HEK293 (cell line): ENCODE results near the gene SLC2A4RG.

Experiments
- GLI4 ChIP-seq: fragments of 450-650 bp; formaldehyde crosslinking; IDR thresholded peaks from 2 replicates; pipeline ENCODE4 v1.5.1; 2016; ENCODE audit warnings: missing biosample characterization, missing genetic modification characterization
- YY1 ChIP-seq: fragments of 450-650 bp; formaldehyde crosslinking; IDR thresholded peaks from 2 replicates; pipeline ENCODE4 v1.5.1; 2018; ENCODE audit warnings: missing biosample characterization, missing genetic modification characterization
- ZNF19 ChIP-seq: fragments of 450-650 bp; formaldehyde crosslinking; IDR thresholded peaks from 2 replicates; pipeline ENCODE4; 2016; ENCODE audit warnings: missing biosample characterization, missing genetic modification characterization, low read depth
- ZNF274 ChIP-seq, 2 experiments: fragments of 200-500 bp in 1 of 2; fragments of 450-650 bp in 1 of 2; sonication (Bioruptor generic) in 1 of 2; formaldehyde crosslinking in 1 of 2; IDR thresholded peaks; 2 replicates each; pipeline versions ENCODE4 v1.5.1 to v1.6.1; 2014 to 2016; ENCODE audit warnings: borderline replicate concordance in 1 of 2, inconsistent platforms in 1 of 2, low read length in 1 of 2, missing biosample characterization in 1 of 2, missing genetic modification characterization in 1 of 2
- TF ChIP-seq, protein P1 (sequence below): fragments of 450-650 bp; formaldehyde crosslinking; IDR thresholded peaks from 2 replicates; pipeline ENCODE4 v1.5.1; 2016; ENCODE audit warnings: missing biosample characterization, missing genetic modification characterization

DNA sequence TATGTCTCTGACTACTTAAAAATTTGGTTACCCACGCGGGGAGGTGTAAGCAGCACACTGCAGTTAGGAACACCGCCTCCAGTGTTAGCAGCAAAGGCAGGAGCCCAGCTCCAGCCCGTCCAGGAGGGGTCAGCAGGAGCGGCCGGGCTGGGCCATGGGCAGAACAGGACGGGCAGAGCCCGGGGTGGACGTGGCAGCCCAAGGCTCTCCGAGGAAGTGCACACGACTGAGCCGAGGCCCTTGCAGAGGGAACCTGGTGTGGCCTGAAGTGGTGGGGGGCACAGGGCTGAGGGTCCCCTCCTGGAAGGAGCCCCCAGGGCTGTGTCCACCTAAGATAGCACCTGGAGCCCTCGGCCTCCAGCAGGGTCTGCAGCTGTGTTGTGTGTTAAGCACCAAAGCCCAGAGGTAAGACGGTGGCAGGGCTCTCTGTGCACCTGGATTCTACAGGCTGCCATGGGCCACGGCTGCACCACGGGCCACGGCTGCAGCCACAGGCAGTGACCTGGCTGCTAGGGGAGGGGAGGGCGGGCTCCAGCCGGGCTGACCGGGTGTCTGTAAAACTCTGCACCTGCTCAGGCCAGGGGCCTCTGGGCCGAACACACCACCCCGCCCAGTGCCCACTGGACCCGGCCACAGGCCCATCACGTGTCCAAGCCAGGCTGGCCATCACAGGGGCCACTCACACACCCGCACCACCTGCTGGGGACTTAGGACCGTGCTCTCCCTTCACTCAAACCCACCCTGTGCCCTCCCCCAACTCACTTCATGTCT lies 6.6 kb downstream of the SLC2A4RG start:
- no peak for TF ChIP-seq YY1 (tag by site-specific recombination)
- no peak for TF ChIP-seq ZNF19 (tag by site-specific recombination)
- TF ChIP-seq ZNF274 (IDR thresholded peaks at IDR 0.05; ENCODE audit: low read length), result no peak
- TF ChIP-seq ZNF274 (tag by site-specific recombination; IDR thresholded peaks at IDR 0.05; ENCODE audit: borderline replicate concordance), result no peak
- no peak for TF ChIP-seq GLI4 (tag by site-specific recombination)
- TF ChIP-seq, protein P1, sequence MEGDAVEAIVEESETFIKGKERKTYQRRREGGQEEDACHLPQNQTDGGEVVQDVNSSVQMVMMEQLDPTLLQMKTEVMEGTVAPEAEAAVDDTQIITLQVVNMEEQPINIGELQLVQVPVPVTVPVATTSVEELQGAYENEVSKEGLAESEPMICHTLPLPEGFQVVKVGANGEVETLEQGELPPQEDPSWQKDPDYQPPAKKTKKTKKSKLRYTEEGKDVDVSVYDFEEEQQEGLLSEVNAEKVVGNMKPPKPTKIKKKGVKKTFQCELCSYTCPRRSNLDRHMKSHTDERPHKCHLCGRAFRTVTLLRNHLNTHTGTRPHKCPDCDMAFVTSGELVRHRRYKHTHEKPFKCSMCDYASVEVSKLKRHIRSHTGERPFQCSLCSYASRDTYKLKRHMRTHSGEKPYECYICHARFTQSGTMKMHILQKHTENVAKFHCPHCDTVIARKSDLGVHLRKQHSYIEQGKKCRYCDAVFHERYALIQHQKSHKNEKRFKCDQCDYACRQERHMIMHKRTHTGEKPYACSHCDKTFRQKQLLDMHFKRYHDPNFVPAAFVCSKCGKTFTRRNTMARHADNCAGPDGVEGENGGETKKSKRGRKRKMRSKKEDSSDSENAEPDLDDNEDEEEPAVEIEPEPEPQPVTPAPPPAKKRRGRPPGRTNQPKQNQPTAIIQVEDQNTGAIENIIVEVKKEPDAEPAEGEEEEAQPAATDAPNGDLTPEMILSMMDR, result no peak
